Measurements from ENCODE around the gene BCL2L13.

The BCL2L13 gene

GRCh38 chr22:17749605-17750395 is 111.2 kb downstream of the BCL2L13 start:
- Histone ChIP-seq H3K79me1 (replicated peaks; ENCODE audit: low read length, poor library complexity, severe bottlenecking) (peaks cover 29% of the 10 kb centered on the region), H3K4me3 (ENCODE audit: insufficient read depth in 1 of 2, low read depth in 1 of 2, low read length in 2 of 2) (no peak overlapping the region), H4K91ac (ENCODE audit: low read length) (peak overlapping the region; percentile 30), H3K23ac (ENCODE audit: low read length in 2 of 2) (no peak overlapping the region), H3K27ac (ENCODE audit: low read length, poor library complexity, severe bottlenecking) (no peak overlapping the region), H2BK12ac (ENCODE audit: low read length in 2 of 2) (no peak overlapping the region), H3K4me1 (ENCODE audit: control insufficient read depth, insufficient read depth, low read depth, low read length) (no peaks in the 10 kb centered on the region), H4K8ac (ENCODE audit: low read length) (no peak overlapping the region), H3K18ac (ENCODE audit: low read depth in 1 of 2, low read length in 2 of 2) (no peak overlapping the region), H2AK5ac (ENCODE audit: low read length, severe bottlenecking) (no peak overlapping the region), H3K9ac (ENCODE audit: low read length) (no peak overlapping the region), H3K9me3 (ENCODE audit: control insufficient read depth, low read length) (no peaks in the 10 kb centered on the region), H2AFZ (ENCODE audit: low read depth, low read length) (no peak overlapping the region), H2BK120ac (ENCODE audit: low read depth, low read length) (no peak overlapping the region), H2BK5ac (ENCODE audit: low read depth, low read length, poor library complexity, severe bottlenecking) (no peak overlapping the region), H3K36me3 (ENCODE audit: control insufficient read depth in 1 of 2, insufficient read depth in 2 of 2, low read depth in 1 of 2, low read length in 2 of 2) (peaks cover 0 to 19% of the 10 kb centered on the region in 2 experiments), H3K4ac (ENCODE audit: low read depth in 1 of 2, low read length in 2 of 2) (no peak overlapping the region), H3K27me3 (ENCODE audit: control insufficient read depth in 1 of 2, insufficient read depth in 1 of 2, low read length in 2 of 2) (no peaks in the 10 kb centered on the region), H3K14ac (ENCODE audit: low read length in 2 of 2) (peak overlapping the region in 1 of 2 experiments; percentile 33), H3K4me2 (ENCODE audit: low read length, poor library complexity, severe bottlenecking) (no peak overlapping the region), H2BK15ac (ENCODE audit: low read depth, poor library complexity, severe bottlenecking) (no peak overlapping the region)
- 91% methylated on average over 32 of the region's 35 CpGs for WGBS
- no peak for DNase-seq

GRCh38 chr22:17751596-17751995 is 113.0 kb downstream of the BCL2L13 start:
- Histone ChIP-seq H3K23ac (ENCODE audit: low read length in 2 of 2) (no peak overlapping the region), H3K36me3 (ENCODE audit: control insufficient read depth in 1 of 2, insufficient read depth in 2 of 2, low read depth in 1 of 2, low read length in 2 of 2) (peaks cover 0 to 19% of the 10 kb centered on the region in 2 experiments), H3K27ac (ENCODE audit: low read length, poor library complexity, severe bottlenecking) (no peak overlapping the region), H3K4ac (ENCODE audit: low read depth in 1 of 2, low read length in 2 of 2) (no peak overlapping the region), H3K9ac (ENCODE audit: low read length) (no peak overlapping the region), H4K8ac (ENCODE audit: low read length) (no peak overlapping the region), H3K18ac (ENCODE audit: low read depth in 1 of 2, low read length in 2 of 2) (no peak overlapping the region), H3K79me1 (replicated peaks; ENCODE audit: low read length, poor library complexity, severe bottlenecking) (peaks cover 30% of the 10 kb centered on the region), H2BK120ac (ENCODE audit: low read depth, low read length) (no peak overlapping the region), H3K27me3 (ENCODE audit: control insufficient read depth in 1 of 2, insufficient read depth in 1 of 2, low read length in 2 of 2) (no peaks in the 10 kb centered on the region), H3K4me2 (ENCODE audit: low read length, poor library complexity, severe bottlenecking) (no peak overlapping the region), H4K91ac (ENCODE audit: low read length) (no peak overlapping the region), H2AFZ (ENCODE audit: low read depth, low read length) (no peak overlapping the region), H3K14ac (ENCODE audit: low read length in 2 of 2) (no peak overlapping the region), H2AK5ac (ENCODE audit: low read length, severe bottlenecking) (no peak overlapping the region), H3K4me1 (ENCODE audit: control insufficient read depth, insufficient read depth, low read depth, low read length) (no peaks in the 10 kb centered on the region), H2BK5ac (ENCODE audit: low read depth, low read length, poor library complexity, severe bottlenecking) (no peak overlapping the region), H3K9me3 (ENCODE audit: control insufficient read depth, low read length) (no peaks in the 10 kb centered on the region), H2BK15ac (ENCODE audit: low read depth, poor library complexity, severe bottlenecking) (no peak overlapping the region), H2BK12ac (ENCODE audit: low read length in 2 of 2) (no peak overlapping the region), H3K4me3 (ENCODE audit: insufficient read depth in 1 of 2, low read depth in 1 of 2, low read length in 2 of 2) (no peak overlapping the region)
- no peak for DNase-seq
- 76% methylated on average over 6 of the region's 6 CpGs for WGBS

- peak; percentile 23 for DNase-seq
- H3K4me3 ChIP-seq (ENCODE audit: insufficient read depth in 1 of 2, low read depth in 1 of 2, low read length in 2 of 2) = no peak overlapping the region
- no peak overlapping the region for H3K23ac ChIP-seq (ENCODE audit: low read length in 2 of 2)
- peaks cover 33% of the 10 kb centered on the region for H3K79me1 ChIP-seq (replicated peaks; ENCODE audit: low read length, poor library complexity, severe bottlenecking)
- H3K4ac ChIP-seq (ENCODE audit: low read depth in 1 of 2, low read length in 2 of 2) = no peak overlapping the region
- peaks cover 0 to 21% of the 10 kb centered on the region in 2 experiments for H3K36me3 ChIP-seq (ENCODE audit: control insufficient read depth in 1 of 2, insufficient read depth in 2 of 2, low read depth in 1 of 2, low read length in 2 of 2)
- no peak overlapping the region for H3K9ac ChIP-seq (ENCODE audit: low read length)
- H2BK15ac ChIP-seq (ENCODE audit: low read depth, poor library complexity, severe bottlenecking) = peak overlapping the region; percentile 36
- H3K27ac ChIP-seq (ENCODE audit: low read length, poor library complexity, severe bottlenecking) = no peak overlapping the region
- H3K4me2 ChIP-seq (ENCODE audit: low read length, poor library complexity, severe bottlenecking) = no peak overlapping the region
- no peaks in the 10 kb centered on the region for H3K9me3 ChIP-seq (ENCODE audit: control insufficient read depth, low read length)
- no peak overlapping the region for H2BK120ac ChIP-seq (ENCODE audit: low read depth, low read length)
- no peak overlapping the region for H2BK12ac ChIP-seq (ENCODE audit: low read length in 2 of 2)
- peak overlapping the region in 1 of 2 experiments; percentile 36 for H3K14ac ChIP-seq (ENCODE audit: low read length in 2 of 2)
- no peak overlapping the region for H2AK5ac ChIP-seq (ENCODE audit: low read length, severe bottlenecking)
- no peak overlapping the region for H4K8ac ChIP-seq (ENCODE audit: low read length)
- no peak overlapping the region for H2AFZ ChIP-seq (ENCODE audit: low read depth, low read length)
- no peak overlapping the region for H2BK5ac ChIP-seq (ENCODE audit: low read depth, low read length, poor library complexity, severe bottlenecking)
- no peaks in the 10 kb centered on the region for H3K4me1 ChIP-seq (ENCODE audit: control insufficient read depth, insufficient read depth, low read depth, low read length)
- H3K27me3 ChIP-seq (ENCODE audit: control insufficient read depth in 1 of 2, insufficient read depth in 1 of 2, low read length in 2 of 2) = no peaks in the 10 kb centered on the region
- WGBS = 78% methylated on average over 13 of the region's 13 CpGs
- H3K18ac ChIP-seq (ENCODE audit: low read depth in 1 of 2, low read length in 2 of 2) = no peak overlapping the region
- peak overlapping the region; percentile 9 for H4K91ac ChIP-seq (ENCODE audit: low read length)
These were observed 114.9 kb downstream of the BCL2L13 start for GRCh38 chr22:17753401-17753989.

GRCh38 chr22:17754233-17754925 is 115.8 kb downstream of the BCL2L13 start:
- Histone ChIP-seq H3K27me3 (ENCODE audit: control insufficient read depth in 1 of 2, insufficient read depth in 1 of 2, low read length in 2 of 2) (no peaks in the 10 kb centered on the region), H2BK120ac (ENCODE audit: low read depth, low read length) (no peak overlapping the region), H3K4me3 (ENCODE audit: insufficient read depth in 1 of 2, low read depth in 1 of 2, low read length in 2 of 2) (no peak overlapping the region), H2BK15ac (ENCODE audit: low read depth, poor library complexity, severe bottlenecking) (no peak overlapping the region), H3K9me3 (ENCODE audit: control insufficient read depth, low read length) (no peaks in the 10 kb centered on the region), H2AFZ (ENCODE audit: low read depth, low read length) (no peak overlapping the region), H3K18ac (ENCODE audit: low read depth in 1 of 2, low read length in 2 of 2) (no peak overlapping the region), H3K4me2 (ENCODE audit: low read length, poor library complexity, severe bottlenecking) (no peak overlapping the region), H2BK5ac (ENCODE audit: low read depth, low read length, poor library complexity, severe bottlenecking) (no peak overlapping the region), H3K79me1 (replicated peaks; ENCODE audit: low read length, poor library complexity, severe bottlenecking) (peaks cover 32% of the 10 kb centered on the region), H3K4me1 (ENCODE audit: control insufficient read depth, insufficient read depth, low read depth, low read length) (no peaks in the 10 kb centered on the region), H3K9ac (ENCODE audit: low read length) (no peak overlapping the region), H3K36me3 (ENCODE audit: control insufficient read depth in 1 of 2, insufficient read depth in 2 of 2, low read depth in 1 of 2, low read length in 2 of 2) (peaks cover 0 to 14% of the 10 kb centered on the region in 2 experiments), H4K91ac (ENCODE audit: low read length) (no peak overlapping the region), H3K4ac (ENCODE audit: low read depth in 1 of 2, low read length in 2 of 2) (no peak overlapping the region), H4K8ac (ENCODE audit: low read length) (no peak overlapping the region), H2AK5ac (ENCODE audit: low read length, severe bottlenecking) (no peak overlapping the region), H3K14ac (ENCODE audit: low read length in 2 of 2) (no peak overlapping the region), H3K23ac (ENCODE audit: low read length in 2 of 2) (no peak overlapping the region), H3K27ac (ENCODE audit: low read length, poor library complexity, severe bottlenecking) (no peak overlapping the region), H2BK12ac (ENCODE audit: low read length in 2 of 2) (no peak overlapping the region)
- WGBS = 91% methylated on average over 14 of the region's 14 CpGs
- DNase-seq = no peak
